Endothelial cell of umbilical vein (primary cell): Measurements from ENCODE around the gene PPM1H.

ENCODE experiments used
- CTCF ChIP-seq, 2 donors: IDR thresholded peaks; 1 replicate in 1 of 2; 2 replicates in 1 of 2; pipeline ENCODE4 v1.5.1; 2011; ENCODE audit warnings: low read length in 2 of 2, mild to moderate bottlenecking in 2 of 2, moderate library complexity in 2 of 2, control low read depth in 1 of 2, inconsistent platforms in 1 of 2, low read depth in 1 of 2; ENCODE audit not compliant: insufficient read depth in 1 of 2; ENCODE audit errors: extremely low read depth in 1 of 2
- POLR2A ChIP-seq: IDR thresholded peaks from 2 replicates; pipeline ENCODE4 v1.6.1; 2012; ENCODE audit warnings: low read depth, mild to moderate bottlenecking, control low read depth, low read length

DNA sequence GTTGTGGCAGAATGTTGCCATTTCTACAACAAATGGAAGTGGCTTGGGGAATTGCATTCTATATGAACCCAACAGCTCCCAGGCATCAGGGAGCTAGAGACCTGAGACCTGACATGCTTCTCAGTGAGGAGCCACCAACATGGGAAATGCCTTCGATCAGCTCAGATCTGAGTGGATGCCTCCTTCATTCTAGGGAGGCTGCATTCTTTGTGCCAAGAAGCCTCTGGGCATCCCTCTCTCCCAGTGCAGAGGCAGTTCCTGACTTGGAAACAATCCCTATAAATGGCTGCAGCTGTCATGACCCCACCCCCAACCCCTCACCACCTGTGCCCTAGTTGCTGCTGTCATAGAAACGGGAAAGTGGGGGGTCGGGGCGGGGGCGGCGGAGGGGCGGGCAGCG is 196.3 kb downstream of the PPM1H start:
- TF ChIP-seq POLR2A (no peak), CTCF (IDR thresholded peaks at IDR 0.05; ENCODE audit: extremely low read depth in 1 of 2, insufficient read depth in 1 of 2, low read depth in 1 of 2, low read length in 2 of 2) (no peak)
